NCI-H510A (cell line): ENCODE results near the gene LAMA4.

Experiments used
- DNase-seq: peaks from one replicate; lab custom pipeline; 2025; lab: John Stamatoyannopoulos, UW

The LAMA4 gene

DNA sequence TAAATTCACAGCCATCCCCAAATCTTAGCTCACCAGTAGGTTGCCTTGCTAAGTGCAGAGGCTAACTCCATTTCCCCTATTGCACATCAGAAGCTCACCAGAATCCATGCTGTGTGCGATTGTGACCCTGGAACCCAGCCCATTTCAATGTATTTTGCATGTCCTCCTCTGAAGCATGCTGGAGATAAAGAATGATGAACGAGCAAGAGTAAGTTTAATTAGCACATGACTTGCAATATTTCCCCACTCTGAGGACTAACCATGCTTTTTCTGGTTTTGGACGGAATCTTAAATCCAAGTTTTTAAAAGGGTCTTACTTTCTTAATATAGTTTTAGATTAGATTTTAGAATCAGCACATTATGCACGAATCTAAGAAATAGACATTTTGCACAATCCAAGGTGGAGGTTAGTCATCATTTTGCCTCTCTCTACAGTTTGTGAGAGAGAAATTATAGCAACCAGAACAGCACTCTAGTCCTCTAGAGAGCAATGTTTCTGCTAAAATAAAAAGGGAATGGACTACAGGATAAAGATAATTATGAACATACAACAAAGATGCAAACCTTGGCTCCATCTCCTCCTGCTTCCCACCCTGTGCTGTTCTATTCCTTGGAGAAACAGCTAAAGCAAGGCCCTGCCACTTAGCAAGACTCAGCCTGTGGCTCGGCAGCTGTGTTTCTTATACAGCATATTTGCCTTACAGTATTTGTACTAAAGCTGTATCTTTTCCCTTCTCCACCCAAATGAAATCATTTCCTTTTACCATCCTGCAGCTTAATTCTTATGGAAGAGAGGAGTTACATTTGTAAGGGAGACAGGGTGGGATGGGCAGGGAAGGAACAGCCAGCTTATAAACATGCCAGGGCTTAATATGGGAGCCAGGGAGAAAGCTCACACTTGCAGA lies 24.9 kb upstream of the LAMA4 start:
- no peak for DNase-seq

DNA sequence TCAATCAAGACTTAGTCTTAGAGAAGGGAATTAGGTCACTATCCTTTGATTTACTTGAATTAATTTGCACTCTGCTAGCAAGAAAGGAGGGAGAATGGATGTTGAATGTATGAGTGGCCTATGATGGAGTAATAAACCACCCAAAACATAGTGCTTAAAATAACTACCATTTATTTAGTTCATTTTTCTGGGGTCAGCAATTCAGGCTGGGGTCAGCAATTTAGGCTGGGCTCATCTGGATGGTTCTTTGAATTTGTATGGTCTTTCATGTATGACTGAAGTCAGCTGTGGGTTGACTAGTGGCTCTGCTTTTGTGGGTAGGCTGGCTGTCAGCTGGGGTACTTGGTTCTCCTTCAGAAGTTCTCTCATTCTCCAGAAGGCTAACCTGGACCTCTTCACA lies 21.0 kb upstream of the LAMA4 start:
- no peak for DNase-seq

DNA sequence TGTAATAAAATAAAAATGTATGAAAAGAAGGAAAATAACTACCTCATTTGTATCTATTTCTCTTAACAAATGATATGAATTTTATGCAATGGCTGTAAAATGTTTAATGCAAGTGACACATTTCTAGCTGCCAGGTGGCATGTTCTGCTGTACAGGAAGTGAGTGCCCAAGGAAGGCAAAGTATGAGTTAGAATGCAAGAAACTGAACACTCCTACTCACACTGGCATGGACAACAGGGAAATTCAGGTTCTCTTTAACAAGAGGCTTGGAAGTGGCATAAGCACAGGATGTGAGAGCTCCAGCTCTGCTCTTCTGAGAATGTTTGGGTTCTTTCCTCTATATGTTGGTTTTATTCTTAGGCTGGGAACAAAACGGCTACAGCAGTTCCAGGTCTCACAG lies 20.4 kb upstream of the LAMA4 start:
- DNase-seq: no peak

DNA sequence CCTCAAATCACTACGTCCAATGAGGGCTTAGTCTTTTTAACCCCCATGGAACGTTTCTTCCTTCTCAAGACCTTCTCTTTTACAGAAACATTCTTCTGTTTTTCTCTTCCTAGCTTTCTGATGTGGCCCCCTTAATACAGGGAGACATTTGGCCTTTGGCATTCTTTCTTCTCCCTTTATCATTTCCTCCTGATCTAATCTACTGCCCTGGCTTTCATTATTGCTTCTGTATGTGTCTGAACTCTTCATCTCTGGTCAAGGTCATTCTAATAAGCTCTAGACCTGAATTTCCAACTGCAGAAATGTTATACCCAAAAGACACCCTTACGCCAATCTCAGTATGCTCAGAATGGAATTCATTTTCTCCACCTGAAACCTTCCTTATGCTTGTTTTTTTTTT lies 18.4 kb upstream of the LAMA4 start:
- no peak for DNase-seq

DNA sequence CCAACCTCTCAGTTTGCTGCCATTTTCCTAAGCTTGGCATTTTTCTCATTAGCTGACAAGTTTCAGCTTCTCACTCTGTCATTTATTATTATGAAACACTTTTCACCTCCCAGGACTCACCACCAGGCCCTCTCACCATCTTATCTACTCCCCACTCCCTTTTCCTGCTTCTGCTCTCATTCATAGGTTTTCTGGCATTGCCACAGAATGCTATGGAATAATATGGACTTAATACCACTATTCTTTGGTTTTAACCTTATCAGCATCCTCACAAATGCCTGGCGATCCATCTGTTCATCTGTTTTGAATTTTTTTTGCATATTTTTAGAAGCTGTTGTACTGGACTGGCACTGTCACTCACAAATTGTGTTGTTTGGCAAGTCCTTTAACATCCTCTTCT lies 16.4 kb upstream of the LAMA4 start:
- no peak for DNase-seq

DNA sequence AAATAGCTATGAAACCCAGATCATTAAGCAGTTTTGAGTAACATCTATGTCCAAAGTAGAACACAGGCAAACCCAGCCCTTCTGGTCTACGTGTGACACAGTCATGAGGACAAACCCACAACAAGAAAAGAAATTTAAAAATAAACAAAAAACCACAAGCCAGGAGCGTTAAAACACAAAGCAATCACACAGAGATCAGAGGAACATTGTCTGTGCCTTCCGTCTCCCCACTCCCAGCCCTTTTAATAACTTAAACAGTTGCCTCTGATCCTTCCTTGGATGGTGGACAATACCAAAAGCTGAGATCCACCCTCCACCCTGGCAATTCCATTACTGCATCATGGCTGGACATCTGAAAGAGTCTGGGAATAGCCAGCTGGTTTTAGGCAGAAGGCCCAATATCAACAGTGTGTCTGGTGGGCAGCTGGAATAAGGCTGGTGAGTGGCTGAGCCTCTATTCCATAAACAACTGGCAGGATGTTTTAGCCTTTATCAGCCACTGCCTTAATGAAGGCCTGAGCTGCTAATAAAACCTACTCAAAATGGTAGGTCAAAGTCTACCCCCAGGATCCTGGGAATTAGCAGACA lies 15.7 kb upstream of the LAMA4 start:
- DNase-seq: no peak

DNA sequence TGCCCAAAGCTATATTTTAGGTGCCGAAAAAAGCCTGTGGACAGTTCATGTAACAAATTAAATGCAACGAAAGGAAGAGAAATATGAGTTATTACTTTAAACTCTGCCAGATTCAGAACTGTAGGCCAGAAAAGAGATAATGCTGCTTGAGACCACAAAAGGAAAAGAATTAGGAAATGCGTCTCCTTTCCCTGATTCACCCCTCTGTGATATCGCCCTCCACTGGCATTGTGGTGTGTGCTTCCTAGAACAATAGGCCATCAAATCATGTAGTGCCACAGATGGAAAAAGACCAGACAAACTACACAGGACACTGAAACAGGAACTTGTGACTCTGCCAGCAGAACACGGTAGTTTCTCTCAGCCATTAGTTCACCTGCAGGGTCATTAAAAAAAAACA lies 14.7 kb upstream of the LAMA4 start:
- no peak for DNase-seq

DNA sequence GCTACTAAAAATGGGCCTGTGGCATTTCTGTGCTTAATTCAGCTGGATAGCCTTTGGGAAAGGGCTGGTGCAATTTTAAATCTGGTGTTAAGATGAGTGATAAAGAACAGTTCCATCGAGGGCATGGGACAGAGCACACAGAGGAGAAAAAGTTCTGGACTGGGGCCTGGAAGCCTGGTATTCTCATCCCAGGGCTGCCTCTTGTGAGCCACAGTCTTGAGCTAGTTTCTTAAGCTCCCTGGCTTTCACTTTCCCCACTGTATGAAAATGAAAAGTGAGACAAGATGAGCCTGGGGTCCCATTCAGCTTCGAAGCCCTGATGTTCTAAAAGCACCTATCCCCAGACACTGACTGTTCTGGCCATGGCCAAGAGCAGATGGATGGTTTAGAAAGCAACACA lies 14.3 kb upstream of the LAMA4 start:
- DNase-seq: no peak

DNA sequence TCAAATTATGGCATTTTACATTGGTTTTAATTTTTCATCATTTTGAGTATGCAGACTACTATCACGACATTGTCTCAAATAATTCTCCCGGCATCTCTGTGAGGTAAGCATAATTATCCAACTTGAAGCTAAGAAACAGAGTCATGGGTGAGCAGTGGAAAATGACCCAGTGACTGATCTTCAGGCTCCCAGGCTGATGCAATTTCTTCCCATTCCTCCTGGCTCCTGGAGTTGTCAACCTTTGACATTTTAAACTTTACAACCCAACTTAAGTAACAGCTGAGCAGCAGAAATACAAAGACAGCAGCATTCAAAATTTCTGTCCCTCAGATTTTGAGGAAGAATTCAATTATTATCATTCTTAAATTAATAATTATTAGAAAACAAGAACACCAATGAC lies 13.7 kb upstream of the LAMA4 start:
- no peak for DNase-seq

DNA sequence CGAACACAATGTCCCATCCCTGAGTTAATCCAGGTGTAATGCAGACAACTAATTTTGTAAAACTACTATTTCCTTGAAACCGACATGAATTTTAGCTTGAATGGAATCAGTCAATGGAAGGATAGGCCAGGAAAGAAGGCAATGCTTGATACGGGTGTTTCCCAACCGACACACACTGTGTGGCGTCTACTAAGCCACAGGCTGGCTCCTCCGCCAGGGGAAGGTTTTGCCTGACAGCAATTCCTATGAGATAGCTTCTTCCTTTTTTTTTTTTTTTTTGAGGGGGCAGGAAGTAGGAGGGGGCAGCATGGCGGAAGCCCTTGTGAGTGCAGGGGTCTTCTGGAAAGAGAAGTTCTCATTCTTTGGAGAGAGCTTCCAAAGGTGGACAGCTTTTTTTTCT lies 12.0 kb upstream of the LAMA4 start:
- DNase-seq: no peak

DNA sequence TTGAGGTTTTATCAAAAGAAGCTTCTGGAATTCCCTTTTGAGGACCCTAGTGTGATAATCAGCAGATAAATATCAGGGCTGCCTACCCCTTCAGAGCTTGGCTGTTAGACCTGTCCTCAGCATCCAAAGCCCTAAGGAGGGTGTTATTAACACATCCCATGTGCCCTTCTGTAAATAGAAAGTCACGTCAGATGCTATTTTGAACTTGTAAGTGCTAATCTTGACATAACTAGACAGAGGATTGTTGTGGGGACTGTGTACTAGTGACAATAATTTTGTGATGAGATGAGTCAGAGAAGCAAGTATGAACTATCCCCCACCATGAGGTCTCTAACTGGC lies 4.9 kb upstream of the LAMA4 start:
- no peak for DNase-seq

DNA sequence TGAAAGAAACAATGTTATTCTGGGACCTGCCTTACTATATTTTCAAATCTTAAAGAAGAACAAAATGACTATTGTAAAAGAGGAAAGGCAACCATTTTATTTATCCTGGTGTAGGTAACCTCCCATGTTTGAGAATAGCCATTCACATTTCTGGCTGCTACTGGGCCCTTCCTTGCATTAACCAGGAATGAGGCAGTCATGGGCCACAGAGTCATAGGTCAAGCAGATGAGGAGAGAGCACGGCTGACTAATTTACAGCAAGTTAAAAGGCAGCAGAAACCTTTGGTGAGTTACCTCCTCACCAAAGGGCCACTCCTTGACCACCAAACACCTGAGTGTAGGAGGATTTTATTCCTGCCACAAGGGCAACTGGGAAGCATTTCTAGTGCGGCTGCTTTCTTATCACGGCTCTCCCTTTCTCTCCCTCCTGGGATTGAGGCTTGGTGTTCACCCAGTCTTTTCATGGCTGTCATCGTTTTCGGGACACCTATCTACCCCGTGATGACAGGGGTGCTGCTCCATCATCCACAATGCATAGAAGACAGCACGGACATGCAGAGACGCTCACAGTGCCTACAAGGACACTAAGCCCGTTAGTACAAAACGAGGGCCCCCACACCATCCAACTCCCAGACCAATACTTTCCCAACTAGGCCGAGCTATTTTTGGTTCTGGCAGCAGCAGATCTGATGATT lies 4.4 kb upstream of the LAMA4 start:
- no peak for DNase-seq

DNA sequence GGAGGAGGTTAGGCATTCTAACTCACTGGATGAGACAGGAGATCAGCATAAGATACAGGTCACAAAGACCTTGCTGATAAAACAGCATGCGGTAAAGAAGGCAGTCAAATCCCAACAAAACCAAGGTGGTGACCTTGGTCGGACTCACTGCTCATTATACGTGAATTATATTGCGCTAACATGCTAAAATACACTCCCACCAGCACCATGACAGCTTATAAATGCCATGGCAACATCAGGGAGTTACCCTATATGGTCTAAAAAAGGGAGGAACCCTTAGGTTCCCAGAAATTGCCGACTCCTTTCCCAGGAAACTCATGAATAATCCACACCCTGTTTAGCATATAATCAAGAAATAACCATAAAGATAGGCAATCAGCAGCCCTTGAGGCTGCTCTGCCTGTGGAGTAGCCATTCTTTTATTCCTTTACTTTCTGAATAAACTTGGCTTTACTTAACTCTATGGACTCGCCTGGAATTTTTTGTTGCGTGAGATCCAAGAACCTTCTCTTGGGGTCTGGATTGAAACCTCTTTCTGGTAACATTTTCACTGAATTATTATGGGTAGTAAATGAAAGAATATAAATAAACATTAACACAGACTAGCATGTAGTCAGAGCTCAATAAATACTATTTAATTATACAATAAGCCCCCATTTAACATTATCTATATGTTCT lies 3.0 kb upstream of the LAMA4 start:
- DNase-seq: no peak

DNA sequence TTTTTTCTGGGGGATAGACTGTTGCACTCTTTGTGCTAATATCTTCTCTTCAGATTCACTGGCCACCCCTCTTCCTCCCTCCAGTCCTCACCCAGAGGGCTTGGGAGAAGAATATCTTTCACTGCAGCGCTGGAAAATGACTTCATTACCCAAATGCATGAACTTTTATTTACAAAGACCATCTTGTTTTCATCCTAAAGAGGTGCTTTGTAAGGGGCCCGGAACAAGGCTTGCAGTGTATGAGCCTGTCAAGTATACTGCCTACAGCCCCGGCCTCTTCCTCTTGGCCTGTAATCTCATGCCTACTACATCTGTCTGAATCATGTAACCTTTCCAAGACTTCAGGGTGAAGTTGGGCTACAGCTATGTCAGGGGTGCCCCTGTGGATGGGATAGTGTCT lies 554 bp upstream of the LAMA4 start:
- DNase-seq: no peak

DNA sequence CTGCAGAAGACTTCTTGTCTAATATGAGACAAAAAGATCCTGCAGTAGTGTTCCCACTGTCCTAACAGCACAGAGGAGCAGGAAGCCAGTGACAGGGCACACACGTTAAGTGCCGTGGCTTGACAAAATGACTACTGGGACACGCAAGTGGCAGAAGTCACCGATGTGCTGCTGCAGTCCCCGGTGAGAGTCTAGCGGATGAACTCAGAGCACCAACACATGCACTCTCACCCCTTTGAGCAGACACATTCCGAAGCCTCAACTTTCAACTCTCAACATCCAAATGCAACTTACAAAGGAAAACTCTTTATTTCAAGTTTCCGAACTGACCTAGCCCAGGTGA lies 898 bp downstream of the LAMA4 start:
- no peak for DNase-seq

DNA sequence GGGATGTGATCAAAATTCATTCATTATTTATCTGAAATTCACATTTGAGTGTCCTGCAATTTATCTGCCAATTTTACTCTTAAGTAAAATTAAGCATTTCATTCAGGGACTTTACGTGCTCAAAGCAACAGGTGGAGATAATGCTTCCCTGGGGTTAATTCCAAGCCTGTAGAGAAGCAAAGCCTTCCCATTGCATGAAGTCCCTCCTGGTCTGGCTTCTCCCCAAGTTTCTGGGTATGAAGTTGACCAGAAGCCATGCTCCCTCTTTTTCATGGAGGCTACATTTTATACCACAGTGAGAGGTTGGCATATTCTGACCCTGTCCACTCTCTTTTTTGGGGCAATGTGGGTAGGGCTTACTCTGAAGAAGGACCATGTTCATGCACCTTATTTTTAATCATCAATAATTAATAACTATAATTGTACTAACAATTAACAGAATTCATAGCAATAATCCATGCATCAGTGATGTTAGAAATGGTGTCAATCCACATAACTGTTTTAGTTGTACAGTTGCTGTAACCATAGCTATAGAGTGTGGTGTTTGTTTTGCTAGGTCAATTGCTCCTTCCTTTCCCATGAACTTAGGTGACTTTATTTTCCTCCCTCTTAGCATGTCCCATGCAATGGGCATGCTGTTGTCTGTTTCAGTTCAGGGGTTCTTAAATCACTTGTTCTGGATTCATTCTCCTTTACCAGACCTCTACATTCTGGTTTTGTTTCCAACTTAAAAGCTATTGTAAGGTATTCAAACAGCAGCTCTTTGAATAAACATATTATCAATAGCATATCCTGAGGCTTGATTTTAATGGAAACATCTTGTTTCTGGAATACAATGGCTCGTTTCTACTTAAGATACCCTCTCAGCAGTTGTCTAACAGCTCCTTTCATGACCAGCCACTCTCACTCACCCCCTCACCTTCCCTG lies 1.5 kb downstream of the LAMA4 start:
- DNase-seq: no peak

DNA sequence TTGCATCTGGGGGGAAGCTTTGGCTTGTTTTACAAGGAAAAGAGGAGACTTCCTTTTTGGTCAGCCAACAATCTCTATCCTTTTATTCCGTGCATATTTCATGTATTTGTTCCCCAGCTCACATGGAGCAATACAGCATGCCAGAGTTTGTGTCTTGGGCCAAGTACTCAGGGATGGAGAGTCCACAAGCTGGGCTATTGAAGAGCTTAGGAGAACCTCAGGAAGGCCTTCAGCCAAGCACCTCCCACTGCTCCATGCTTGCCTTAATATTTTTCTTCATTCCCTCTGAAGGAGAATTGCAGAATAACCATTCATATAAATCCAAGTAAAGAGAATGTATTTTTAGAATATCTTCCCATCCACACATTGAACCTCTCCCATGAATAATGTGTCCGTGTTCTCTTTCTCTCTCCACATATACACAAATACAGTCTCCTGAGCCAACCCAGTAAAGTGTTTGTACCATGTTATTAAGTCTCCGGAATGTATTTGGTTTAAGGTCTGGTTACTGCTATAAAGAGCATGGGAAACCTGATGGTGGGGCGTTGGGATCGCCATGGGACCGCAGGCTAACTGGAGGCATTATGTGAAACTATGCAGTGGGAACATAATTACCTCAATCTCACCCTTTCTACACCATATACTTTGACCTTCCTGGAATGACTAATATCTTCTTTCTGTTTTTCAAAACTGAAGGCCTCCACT lies 3.0 kb downstream of the LAMA4 start:
- no peak for DNase-seq

DNA sequence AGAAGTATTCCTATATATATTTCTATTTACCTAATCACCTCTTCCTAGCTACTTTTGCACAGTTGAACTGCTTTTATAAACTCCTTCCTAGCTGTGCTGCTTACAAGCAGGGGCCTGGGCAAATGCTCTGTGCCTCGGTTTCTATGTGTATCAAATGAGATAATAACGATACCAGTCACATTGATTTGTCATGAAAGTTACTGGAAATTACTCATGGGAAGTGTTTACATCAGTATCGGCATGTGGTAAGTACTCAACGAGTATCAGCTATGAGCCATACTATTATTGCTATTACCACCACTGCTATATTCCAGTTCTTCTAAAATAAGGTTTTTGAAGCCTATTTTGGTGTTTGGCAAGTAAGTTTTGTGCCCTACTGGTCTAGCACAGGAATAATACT lies 4.9 kb downstream of the LAMA4 start:
- no peak for DNase-seq

DNA sequence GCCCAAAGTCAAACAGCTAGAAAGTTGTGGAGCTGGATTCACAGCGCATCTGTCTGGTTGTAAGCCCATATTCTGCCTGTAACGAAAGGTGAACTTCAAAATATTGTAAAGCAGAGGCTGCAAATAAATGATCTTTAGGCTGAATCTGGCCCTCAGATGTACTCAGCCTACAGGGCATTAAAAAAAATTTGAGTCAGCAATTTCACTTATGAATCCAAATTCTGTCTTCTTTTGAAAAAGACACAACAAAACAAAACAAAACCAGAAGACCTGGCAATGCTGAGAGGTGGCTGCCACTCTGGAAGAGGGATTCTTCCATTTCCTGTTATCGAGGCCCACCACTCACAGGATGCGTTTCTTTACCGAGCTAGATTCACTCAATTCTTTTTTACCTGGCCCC lies 7.1 kb downstream of the LAMA4 start:
- no peak for DNase-seq

DNA sequence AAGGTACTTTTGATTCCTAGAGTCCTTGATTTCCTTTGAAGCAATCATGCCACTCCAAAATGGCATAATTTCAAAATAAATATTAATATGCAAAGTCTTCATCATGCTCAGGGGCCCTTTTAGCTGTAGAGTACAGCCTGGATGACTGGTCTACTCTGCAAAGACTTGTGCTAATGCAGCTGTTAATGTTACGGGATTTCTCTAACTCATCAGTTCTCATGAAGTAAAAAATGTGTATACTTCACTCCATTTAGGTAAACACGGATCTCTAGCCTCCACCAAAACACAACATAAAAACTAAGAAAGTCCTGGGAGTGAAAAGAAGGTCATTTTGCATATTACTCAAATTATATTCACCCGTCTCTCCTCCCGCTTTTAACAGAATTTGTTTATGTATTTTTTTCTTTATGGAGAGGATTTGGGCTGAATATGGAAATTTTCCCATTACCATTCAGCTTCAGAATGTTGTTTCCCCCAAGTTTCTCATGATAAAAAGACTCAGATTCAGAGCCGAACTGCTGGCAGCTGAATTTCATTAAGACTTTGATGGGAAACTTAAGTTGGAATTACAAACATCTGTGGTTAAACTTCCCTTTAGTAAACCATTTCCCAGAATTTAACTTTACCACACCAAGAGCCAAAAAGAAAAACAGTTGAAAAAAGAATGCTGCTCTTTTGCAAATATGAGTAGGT lies 8.7 kb downstream of the LAMA4 start:
- no peak for DNase-seq
